ENCODE data around the gene AKT1. TPM values are rescaled to one million over a fixed set of nuclear protein-coding genes. Genes with fewer than 3 reads are reported as not detected.
A peak's percentile ranks its signal among the peaks of the same experiment; 100 is the strongest.
"Not testable (repeated sequence)": the region's sequence is repeated elsewhere in the genome, so short reads cannot be mapped to it uniquely, and the experiment has no call there.

Gene AKT1
- total RNA-seq, 1 donor from 2014 or later, result 155 TPM

DNA sequence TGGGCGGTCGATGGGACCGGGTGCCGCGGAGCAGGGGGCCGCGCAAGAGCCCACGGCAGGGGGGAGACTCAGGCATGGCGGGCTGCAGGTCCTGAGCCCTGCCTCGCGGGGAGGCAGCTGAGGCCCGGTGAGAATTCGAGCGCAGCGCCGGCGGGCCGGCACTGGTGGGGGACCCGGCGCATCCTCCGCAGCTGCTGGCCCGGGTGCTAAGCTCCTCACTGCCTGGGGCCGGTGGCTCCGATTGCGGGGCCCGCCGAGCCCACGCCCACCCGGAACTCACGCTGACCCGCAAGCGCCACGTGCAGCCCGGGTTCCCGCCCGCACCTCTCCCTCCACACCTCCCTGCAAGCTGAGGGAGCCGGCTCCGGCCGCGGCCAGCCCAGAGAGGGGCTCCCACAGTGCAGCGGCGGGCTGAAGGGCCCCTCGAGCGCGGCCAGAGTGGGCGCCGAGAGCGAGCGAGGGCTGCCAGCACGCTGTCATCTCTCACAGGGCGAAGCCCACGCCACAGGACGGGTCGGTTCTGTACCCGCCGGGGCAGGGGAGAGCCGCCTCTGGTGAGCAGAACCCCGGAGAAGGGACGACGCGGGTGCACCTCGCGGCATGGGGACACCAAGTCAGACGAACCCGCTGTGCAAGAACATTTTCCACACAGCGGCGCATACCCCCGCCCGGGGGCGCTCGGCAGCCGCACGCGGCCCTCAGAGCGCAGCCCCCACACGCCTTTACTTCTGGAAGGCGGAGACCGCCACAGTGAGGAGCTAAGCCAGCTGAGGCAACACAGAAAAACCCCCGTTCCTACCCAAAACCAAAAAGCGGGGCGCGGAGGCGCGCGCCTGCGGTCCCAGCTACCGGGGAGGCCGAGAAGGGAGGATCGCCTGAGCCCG, 43.8 kb downstream of the AKT1 start:
- Histone ChIP-seq H2AFZ (ENCODE audit: low read depth, low read length) (peak overlapping the region; percentile 91), H3K79me2 (ENCODE audit: insufficient read depth, low read length) (peaks cover 38% of the 10 kb centered on the region), H3K9me3 (ENCODE audit: insufficient read depth, low read depth, low read length) (no peaks in the 10 kb centered on the region), H3K36me3 (ENCODE audit: insufficient read depth, low read length) (peaks cover 8% of the 10 kb centered on the region), H4K20me1 (ENCODE audit: insufficient read depth, low read length) (peaks cover 36% of the 10 kb centered on the region), H3K4me2 (ENCODE audit: low read length) (peak overlapping the region; percentile 100), H3K27ac (ENCODE audit: low read depth, low read length) (peak overlapping the region; percentile 82), H3K27me3 (ENCODE audit: insufficient read depth, low read length) (no peaks in the 10 kb centered on the region), H3K4me1 (ENCODE audit: insufficient read depth, low read length) (peaks cover 21% of the 10 kb centered on the region), H3K9ac (ENCODE audit: low read length) (peak overlapping the region; percentile 67), H3K4me3 (ENCODE audit: insufficient read depth, low read depth, low read length) (peak overlapping the region; percentile 74)
- no peak for DNase-seq (ENCODE audit: low read depth)
- Mint-ChIP-seq H3K36me3 (ENCODE audit: low read depth, unreplicated experiment) (peaks cover 3% of the 10 kb centered on the region), H3K4me1 (ENCODE audit: low read depth, unreplicated experiment) (peaks cover 21% of the 10 kb centered on the region), H3K27ac (ENCODE audit: unreplicated experiment) (no peak overlapping the region), H3K27me3 (ENCODE audit: low read depth, unreplicated experiment) (no peaks in the 10 kb centered on the region), H3K4me3 (ENCODE audit: unreplicated experiment) (no peak overlapping the region), H3K9me3 (ENCODE audit: unreplicated experiment) (no peaks in the 10 kb centered on the region)
- no peak for FAIRE-seq
- TF ChIP-seq EZH2 (IDR thresholded peaks at IDR 0.05; ENCODE audit: insufficient read depth, low read length), result no peak
- TF ChIP-seq, protein P1, sequence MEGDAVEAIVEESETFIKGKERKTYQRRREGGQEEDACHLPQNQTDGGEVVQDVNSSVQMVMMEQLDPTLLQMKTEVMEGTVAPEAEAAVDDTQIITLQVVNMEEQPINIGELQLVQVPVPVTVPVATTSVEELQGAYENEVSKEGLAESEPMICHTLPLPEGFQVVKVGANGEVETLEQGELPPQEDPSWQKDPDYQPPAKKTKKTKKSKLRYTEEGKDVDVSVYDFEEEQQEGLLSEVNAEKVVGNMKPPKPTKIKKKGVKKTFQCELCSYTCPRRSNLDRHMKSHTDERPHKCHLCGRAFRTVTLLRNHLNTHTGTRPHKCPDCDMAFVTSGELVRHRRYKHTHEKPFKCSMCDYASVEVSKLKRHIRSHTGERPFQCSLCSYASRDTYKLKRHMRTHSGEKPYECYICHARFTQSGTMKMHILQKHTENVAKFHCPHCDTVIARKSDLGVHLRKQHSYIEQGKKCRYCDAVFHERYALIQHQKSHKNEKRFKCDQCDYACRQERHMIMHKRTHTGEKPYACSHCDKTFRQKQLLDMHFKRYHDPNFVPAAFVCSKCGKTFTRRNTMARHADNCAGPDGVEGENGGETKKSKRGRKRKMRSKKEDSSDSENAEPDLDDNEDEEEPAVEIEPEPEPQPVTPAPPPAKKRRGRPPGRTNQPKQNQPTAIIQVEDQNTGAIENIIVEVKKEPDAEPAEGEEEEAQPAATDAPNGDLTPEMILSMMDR (IDR thresholded peaks at IDR 0.05; ENCODE audit: insufficient read depth, low read depth, low read length), result no peak

DNA sequence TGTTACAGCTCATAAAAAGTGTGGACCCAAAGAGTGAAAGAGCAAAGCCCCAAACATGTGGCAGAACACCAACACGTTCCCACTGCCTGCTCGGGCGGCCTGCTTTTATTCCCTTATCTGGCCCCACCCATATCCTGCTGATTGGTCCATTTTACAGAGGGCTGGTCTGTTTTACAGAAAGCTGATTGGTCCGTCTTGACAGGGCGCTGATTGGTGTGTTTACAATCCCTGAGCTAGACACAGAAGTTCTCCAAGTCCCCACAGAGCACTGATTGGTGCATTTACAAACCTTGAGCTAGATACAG, 44.8 kb downstream of the AKT1 start:
- H2AFZ ChIP-seq (ENCODE audit: low read depth, low read length); H3K4me3 Mint-ChIP-seq (ENCODE audit: unreplicated experiment); H3K9me3 ChIP-seq (ENCODE audit: insufficient read depth, low read depth, low read length); H3K36me3 Mint-ChIP-seq (ENCODE audit: low read depth, unreplicated experiment); H3K9me3 Mint-ChIP-seq (ENCODE audit: unreplicated experiment); H3K36me3 ChIP-seq (ENCODE audit: insufficient read depth, low read length); FAIRE-seq; H3K9ac ChIP-seq (ENCODE audit: low read length); H3K27ac ChIP-seq (ENCODE audit: low read depth, low read length); DNase-seq (ENCODE audit: low read depth); H3K4me3 ChIP-seq (ENCODE audit: insufficient read depth, low read depth, low read length); H3K27ac Mint-ChIP-seq (ENCODE audit: unreplicated experiment); H3K4me2 ChIP-seq (ENCODE audit: low read length); H3K27me3 Mint-ChIP-seq (ENCODE audit: low read depth, unreplicated experiment); H3K27me3 ChIP-seq (ENCODE audit: insufficient read depth, low read length): not testable (repeated sequence)
- H3K4me1 ChIP-seq (ENCODE audit: insufficient read depth, low read length), result peaks cover 21% of the 10 kb centered on the region
- peaks cover 28% of the 10 kb centered on the region for H3K79me2 ChIP-seq (ENCODE audit: insufficient read depth, low read length)
- H4K20me1 ChIP-seq (ENCODE audit: insufficient read depth, low read length), result peaks cover 25% of the 10 kb centered on the region
- peaks cover 23% of the 10 kb centered on the region for H3K4me1 Mint-ChIP-seq (ENCODE audit: low read depth, unreplicated experiment)

DNA sequence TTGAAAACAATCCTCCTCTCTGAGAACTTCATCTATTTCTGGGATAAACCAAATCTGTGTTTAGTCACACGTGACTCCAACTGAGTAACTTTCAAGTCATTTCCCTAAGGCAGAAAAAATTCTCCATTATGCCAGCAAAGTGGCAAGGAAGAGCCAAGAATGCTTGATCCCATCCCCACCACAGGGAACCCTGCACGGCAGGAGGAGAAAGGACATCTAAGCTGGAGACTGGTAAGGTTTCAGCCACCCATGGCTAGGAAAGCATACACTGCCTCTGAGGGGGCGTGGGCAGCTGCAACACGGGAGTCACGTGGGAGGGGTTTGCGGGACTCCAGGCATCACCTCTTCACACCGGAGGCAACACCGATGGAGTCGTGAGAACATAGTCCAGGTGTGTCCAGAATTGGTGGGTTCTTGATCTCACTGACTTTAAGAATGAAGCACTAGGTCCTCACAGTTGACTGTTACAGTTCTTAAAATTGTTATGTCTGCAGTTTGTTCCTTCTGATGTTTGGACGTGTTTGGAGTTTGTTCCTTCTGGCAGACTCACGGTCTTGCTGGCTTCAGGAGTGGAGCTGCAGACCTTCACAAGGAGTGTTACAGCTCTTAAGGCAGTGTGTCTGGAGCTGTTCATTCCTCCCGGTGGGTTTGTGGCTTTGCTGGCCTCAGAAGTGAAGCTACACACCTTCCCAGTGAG, 45.3 kb downstream of the AKT1 start:
- Histone ChIP-seq H3K9ac (ENCODE audit: low read length) (no peak overlapping the region), H3K27ac (ENCODE audit: low read depth, low read length) (no peak overlapping the region), H3K79me2 (ENCODE audit: insufficient read depth, low read length) (peaks cover 23% of the 10 kb centered on the region), H3K4me1 (ENCODE audit: insufficient read depth, low read length) (peaks cover 21% of the 10 kb centered on the region), H2AFZ (ENCODE audit: low read depth, low read length) (no peak overlapping the region), H4K20me1 (ENCODE audit: insufficient read depth, low read length) (peaks cover 20% of the 10 kb centered on the region), H3K27me3 (ENCODE audit: insufficient read depth, low read length) (no peaks in the 10 kb centered on the region), H3K36me3 (ENCODE audit: insufficient read depth, low read length) (no peaks in the 10 kb centered on the region), H3K4me2 (ENCODE audit: low read length) (peak overlapping the region; percentile 13), H3K4me3 (ENCODE audit: insufficient read depth, low read depth, low read length) (no peak overlapping the region), H3K9me3 (ENCODE audit: insufficient read depth, low read depth, low read length) (no peaks in the 10 kb centered on the region)
- Mint-ChIP-seq H3K4me3 (ENCODE audit: unreplicated experiment) (no peak overlapping the region), H3K27ac (ENCODE audit: unreplicated experiment) (no peak overlapping the region), H3K27me3 (ENCODE audit: low read depth, unreplicated experiment) (no peaks in the 10 kb centered on the region), H3K9me3 (ENCODE audit: unreplicated experiment) (no peaks in the 10 kb centered on the region), H3K36me3 (ENCODE audit: low read depth, unreplicated experiment) (peaks cover 3% of the 10 kb centered on the region), H3K4me1 (ENCODE audit: low read depth, unreplicated experiment) (peaks cover 23% of the 10 kb centered on the region)
- FAIRE-seq (no peak), DNase-seq (ENCODE audit: low read depth) (no peak)
- TF ChIP-seq, protein P1 (IDR thresholded peaks at IDR 0.05; ENCODE audit: insufficient read depth, low read depth, low read length), result no peak
- no peak for TF ChIP-seq EZH2 (IDR thresholded peaks at IDR 0.05; ENCODE audit: insufficient read depth, low read length)
